Astrocyte of the cerebellum (primary cell): Measurements from ENCODE around the gene B3GLCT.

Source experiments
- DNase-seq: peaks from one replicate; pipeline ENCODE4 v3.0.0-alpha.2; 2011; ENCODE audit warnings: low read depth
- H3K4me3 ChIP-seq: 2 replicates; pipeline ENCODE4 v1.5.1; 2011; ENCODE audit warnings: mild to moderate bottlenecking, low read depth, low read length, moderate library complexity
- in situ Hi-C: cut with HindIII; loops from 2 replicates; pipeline ENCODE4 v1.10.0; 2017; ENCODE audit warnings: low sequenced_read_pairs
- TF ChIP-seq, protein P1 (sequence below): IDR thresholded peaks from 2 replicates; pipeline ENCODE4 v1.5.1; 2012; ENCODE audit warnings: low read length, low read depth, moderate library complexity, mild to moderate bottlenecking; ENCODE audit errors: missing control alignments

B3GLCT gene

DNA sequence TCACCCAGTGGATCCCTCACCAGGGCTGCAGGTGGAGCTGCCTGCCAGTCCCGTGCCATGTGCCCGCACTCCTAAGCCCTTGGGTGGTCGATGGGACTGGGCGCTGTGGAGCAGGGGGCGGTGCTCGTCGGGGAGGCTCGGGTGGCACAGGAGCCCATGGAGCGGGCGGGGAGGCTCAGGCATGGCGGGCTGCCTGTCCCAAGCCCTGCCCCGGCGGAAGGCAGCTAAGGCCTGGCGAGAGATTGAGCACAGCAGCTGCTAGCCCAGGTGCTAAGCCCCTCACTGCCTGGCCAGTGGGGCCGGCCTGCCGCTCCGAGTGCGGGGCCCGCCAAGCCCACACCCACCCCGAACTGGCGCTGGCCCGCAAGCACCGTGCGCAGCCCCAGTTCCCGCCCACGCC is 16.8 kb upstream of the B3GLCT start:
- in situ Hi-C loops: no loop called here
- DNase-seq: no peak
- TF ChIP-seq, protein P1, sequence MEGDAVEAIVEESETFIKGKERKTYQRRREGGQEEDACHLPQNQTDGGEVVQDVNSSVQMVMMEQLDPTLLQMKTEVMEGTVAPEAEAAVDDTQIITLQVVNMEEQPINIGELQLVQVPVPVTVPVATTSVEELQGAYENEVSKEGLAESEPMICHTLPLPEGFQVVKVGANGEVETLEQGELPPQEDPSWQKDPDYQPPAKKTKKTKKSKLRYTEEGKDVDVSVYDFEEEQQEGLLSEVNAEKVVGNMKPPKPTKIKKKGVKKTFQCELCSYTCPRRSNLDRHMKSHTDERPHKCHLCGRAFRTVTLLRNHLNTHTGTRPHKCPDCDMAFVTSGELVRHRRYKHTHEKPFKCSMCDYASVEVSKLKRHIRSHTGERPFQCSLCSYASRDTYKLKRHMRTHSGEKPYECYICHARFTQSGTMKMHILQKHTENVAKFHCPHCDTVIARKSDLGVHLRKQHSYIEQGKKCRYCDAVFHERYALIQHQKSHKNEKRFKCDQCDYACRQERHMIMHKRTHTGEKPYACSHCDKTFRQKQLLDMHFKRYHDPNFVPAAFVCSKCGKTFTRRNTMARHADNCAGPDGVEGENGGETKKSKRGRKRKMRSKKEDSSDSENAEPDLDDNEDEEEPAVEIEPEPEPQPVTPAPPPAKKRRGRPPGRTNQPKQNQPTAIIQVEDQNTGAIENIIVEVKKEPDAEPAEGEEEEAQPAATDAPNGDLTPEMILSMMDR: no peak
- no peak overlapping the region for H3K4me3 ChIP-seq

DNA sequence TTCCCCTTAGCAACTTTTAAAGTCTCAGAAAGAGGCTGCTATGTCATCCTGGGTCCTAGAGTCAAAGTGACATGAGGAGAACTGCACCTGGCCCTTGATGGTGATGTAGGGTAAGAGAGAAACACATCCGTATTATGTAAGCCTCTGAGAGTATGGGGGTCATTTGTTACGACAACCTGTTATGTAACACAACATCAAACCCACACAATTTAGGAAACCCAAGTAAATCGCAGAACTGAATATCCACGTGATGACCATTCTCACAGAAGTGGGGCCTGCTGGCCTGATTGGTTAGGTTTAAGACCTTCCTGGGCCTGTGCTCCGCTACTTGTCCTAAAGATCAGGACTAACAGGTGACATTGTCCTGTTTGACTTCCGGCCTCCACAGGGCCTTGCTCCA is 15.3 kb upstream of the B3GLCT start:
- in situ Hi-C loops: no loop called here

DNA sequence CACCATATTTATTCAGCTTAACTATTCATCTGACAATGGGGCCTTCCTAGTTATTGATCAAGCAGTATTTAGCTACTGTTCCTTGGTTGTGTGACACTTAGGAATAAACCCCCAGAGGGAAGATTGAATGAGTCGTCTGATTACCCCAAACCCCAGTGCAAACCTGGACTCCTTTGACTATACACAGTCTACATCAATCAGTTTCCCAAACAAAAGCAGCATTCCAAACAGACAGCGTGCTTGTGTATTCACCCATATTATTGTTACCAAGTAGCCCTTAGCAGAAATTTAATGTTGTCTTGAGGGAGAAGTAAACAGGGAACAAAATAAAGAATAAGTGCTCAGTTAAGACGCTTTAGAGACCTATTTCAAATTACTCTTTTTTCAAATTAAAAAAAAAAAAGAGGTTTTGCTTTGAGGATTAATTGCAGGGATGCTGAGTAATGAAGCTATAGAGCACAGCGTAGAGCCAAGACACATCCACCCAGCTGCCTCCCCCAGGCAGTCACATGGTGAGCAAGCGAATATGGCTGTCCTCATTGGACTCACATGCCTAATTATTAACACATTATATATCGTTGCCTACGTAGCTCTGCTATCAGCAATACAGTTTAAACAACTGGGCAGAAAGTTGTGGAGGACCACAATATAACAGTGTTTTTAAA is 14.7 kb upstream of the B3GLCT start:
- TF ChIP-seq, protein P1: no peak
- H3K4me3 ChIP-seq: no peak overlapping the region
- in situ Hi-C loops: no loop called here
- no peak for DNase-seq

More for the DNA sequence above, 15.3 kb upstream of the B3GLCT start:
- TF ChIP-seq, protein P1: no peak
- no peak for DNase-seq
- no peak overlapping the region for H3K4me3 ChIP-seq

DNA sequence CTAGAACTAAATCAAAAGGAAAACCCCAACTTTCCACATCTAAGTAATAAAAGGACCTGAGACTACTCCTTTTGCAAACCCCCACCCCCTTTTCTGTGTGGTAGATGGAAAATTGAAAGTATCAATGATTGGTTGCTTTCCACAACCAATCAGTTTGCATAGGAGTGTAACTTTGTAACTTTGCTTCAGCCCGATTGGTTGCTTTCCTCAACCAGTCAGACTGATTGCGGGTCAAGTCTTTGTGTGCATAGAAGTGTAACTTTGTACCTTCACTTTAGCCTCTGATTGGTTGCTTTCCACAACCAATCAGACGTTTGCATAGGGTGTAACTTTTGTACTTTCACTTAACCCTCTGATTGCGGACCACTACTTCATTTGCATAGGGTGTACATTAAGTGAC is 8.0 kb upstream of the B3GLCT start:
- in situ Hi-C loops: no loop called here
- H3K4me3 ChIP-seq: no peak overlapping the region
- TF ChIP-seq, protein P1: no peak
- DNase-seq: no peak

DNA sequence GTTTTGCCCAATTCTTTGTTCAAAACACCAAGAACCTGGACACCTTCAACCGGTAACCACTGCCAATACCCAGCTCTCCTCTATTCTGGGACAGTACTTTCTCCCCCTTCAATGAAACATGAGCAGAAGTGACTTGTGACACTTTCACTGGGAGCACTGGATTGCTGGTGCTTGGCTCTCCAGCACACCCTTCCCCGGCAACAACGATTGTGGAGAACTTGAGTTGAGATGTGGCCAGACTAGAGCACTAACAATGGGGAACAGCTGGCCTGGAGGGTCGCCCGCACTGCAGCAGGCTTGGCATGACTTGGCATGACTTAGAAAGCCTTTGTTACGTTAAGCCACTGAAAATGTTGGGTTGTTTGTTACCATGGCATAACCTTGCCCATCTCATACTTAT is 7.5 kb upstream of the B3GLCT start:
- in situ Hi-C loops: no loop called here
- no peak overlapping the region for H3K4me3 ChIP-seq
- DNase-seq: no peak
- TF ChIP-seq, protein P1: no peak

DNA sequence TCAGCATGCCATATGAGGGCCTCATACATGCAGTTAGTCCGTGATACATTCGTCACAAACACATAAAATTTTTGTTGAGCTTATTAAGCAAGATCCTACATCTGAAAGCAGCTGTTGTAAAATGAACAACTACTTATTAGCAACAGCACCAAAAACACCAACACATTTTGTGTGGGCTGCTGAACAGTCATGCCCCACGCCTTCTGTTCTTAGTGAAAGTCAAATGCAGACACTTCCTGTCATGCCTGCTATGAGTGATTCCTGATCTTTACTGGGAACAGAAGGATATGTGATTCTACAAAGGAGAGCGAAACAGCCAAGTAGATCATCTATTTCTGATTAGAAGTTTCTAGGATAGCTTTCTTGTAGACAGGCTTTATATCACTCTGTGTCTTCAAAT is 4.2 kb upstream of the B3GLCT start:
- H3K4me3 ChIP-seq: no peak overlapping the region
- no peak for DNase-seq
- in situ Hi-C loops: no loop called here
- TF ChIP-seq, protein P1: no peak
